ENCODE results near the gene NCAPD3.

Gene NCAPD3

GRCh38 chr11:134200688-134201087 lies 23.1 kb downstream of the NCAPD3 start:
- no peak for TF ChIP-seq ZNF70 (CRISPR knock-in tag; IDR thresholded peaks at IDR 0.05)
- no peak for TF ChIP-seq CREB5 (CRISPR knock-in tag; IDR thresholded peaks at IDR 0.05; ENCODE audit: low read depth)
- no peak for TF ChIP-seq PPARA (CRISPR knock-in tag; IDR thresholded peaks at IDR 0.05; ENCODE audit: borderline replicate concordance)
- TF ChIP-seq ISL1 (CRISPR knock-in tag; IDR thresholded peaks at IDR 0.05): no peak
- TF ChIP-seq ESRRG (CRISPR knock-in tag; IDR thresholded peaks at IDR 0.05): no peak
- no peak for ATAC-seq

GRCh38 chr11:134199531-134199930 lies 24.2 kb downstream of the NCAPD3 start:
- no peak for ATAC-seq
- TF ChIP-seq ARNTL (CRISPR knock-in tag; IDR thresholded peaks at IDR 0.05; ENCODE audit: borderline replicate concordance, low read depth) (no peak), POU6F1 (CRISPR knock-in tag; IDR thresholded peaks at IDR 0.05; ENCODE audit: borderline replicate concordance, low read depth) (no peak), ZNF8 (CRISPR knock-in tag; IDR thresholded peaks at IDR 0.05) (no peak), ZNF70 (CRISPR knock-in tag; IDR thresholded peaks at IDR 0.05) (no peak), ZNF565 (CRISPR knock-in tag; conservative IDR thresholded peaks at IDR 0.05; ENCODE audit: low read depth) (no peak), TSHZ2 (CRISPR knock-in tag; IDR thresholded peaks at IDR 0.05) (no peak), PPARA (CRISPR knock-in tag; IDR thresholded peaks at IDR 0.05; ENCODE audit: borderline replicate concordance) (no peak), PATZ1 (CRISPR knock-in tag; IDR thresholded peaks at IDR 0.05; ENCODE audit: borderline replicate concordance) (no peak), ISL1 (CRISPR knock-in tag; IDR thresholded peaks at IDR 0.05) (no peak), ZC3H10 (CRISPR knock-in tag; IDR thresholded peaks at IDR 0.05) (no peak), ESRRG (CRISPR knock-in tag; IDR thresholded peaks at IDR 0.05) (no peak), TCF4 (CRISPR knock-in tag; IDR thresholded peaks at IDR 0.05; ENCODE audit: borderline replicate concordance) (no peak), ZFP3 (CRISPR knock-in tag; IDR thresholded peaks at IDR 0.05) (no peak), SNAI2 (CRISPR knock-in tag; IDR thresholded peaks at IDR 0.05) (no peak), BACH2 (CRISPR knock-in tag; IDR thresholded peaks at IDR 0.05; ENCODE audit: borderline replicate concordance) (no peak), OSR1 (CRISPR knock-in tag; IDR thresholded peaks at IDR 0.05) (no peak), GLIS3 (CRISPR knock-in tag; IDR thresholded peaks at IDR 0.05) (no peak), CSDC2 (CRISPR knock-in tag; IDR thresholded peaks at IDR 0.05) (no peak)

- no peak for TF ChIP-seq CSRNP3 (CRISPR knock-in tag; IDR thresholded peaks at IDR 0.05)
- TF ChIP-seq ZFP30 (CRISPR knock-in tag; IDR thresholded peaks at IDR 0.05): no peak
- TF ChIP-seq GLIS3 (CRISPR knock-in tag; IDR thresholded peaks at IDR 0.05): no peak
- TF ChIP-seq TSHZ2 (CRISPR knock-in tag; IDR thresholded peaks at IDR 0.05): no peak
- no peak for TF ChIP-seq PPARA (CRISPR knock-in tag; IDR thresholded peaks at IDR 0.05; ENCODE audit: borderline replicate concordance)
- no peak for TF ChIP-seq TCF4 (CRISPR knock-in tag; IDR thresholded peaks at IDR 0.05; ENCODE audit: borderline replicate concordance)
- TF ChIP-seq PATZ1 (CRISPR knock-in tag; IDR thresholded peaks at IDR 0.05; ENCODE audit: borderline replicate concordance): no peak
- TF ChIP-seq POU6F1 (CRISPR knock-in tag; IDR thresholded peaks at IDR 0.05; ENCODE audit: borderline replicate concordance, low read depth): no peak
- no peak for TF ChIP-seq ZNF70 (CRISPR knock-in tag; IDR thresholded peaks at IDR 0.05)
- TF ChIP-seq ISL1 (CRISPR knock-in tag; IDR thresholded peaks at IDR 0.05): no peak
- no peak for ATAC-seq
Observed at GRCh38 chr11:134196756-134197155, 27.0 kb downstream of the NCAPD3 start.
